ENCODE measurements around the gene GALNT16.

GRCh38 chr14:69287098-69288010 is 27.4 kb downstream of the GALNT16 start:
- TF ChIP-seq CTCF (conservative IDR thresholded peaks at IDR 0.05; ENCODE audit: low read depth, low read length) = no peak
- TF ChIP-seq EZH2 (IDR thresholded peaks at IDR 0.05; ENCODE audit: low read length, unreplicated experiment) = no peak
- TF ChIP-seq EZH2phosphoT487 (IDR thresholded peaks at IDR 0.05; ENCODE audit: borderline replicate concordance, low read length) = no peak

Measured in PC-3 (cell line).